Endothelial cell of umbilical vein (primary cell): Measurements from ENCODE around the gene IVD. TPM values are rescaled to one million over a fixed set of nuclear protein-coding genes. Genes with fewer than 3 reads are reported as not detected.

Experiments
- BruUV-seq: library from RNA; stranded (reverse); fragments of 400-500 nt; replicated peaks from 2 replicates; lab custom pipeline; 2021; lab: Mats Ljungman, UMichigan
- CTCF ChIA-PET: fragments of 300-600, 350-600 bp; sonication (Branson Sonifier 250); formaldehyde crosslinking; loops from one replicate; lab custom pipeline; 2021; ENCODE audit warnings: antibody characterized with exemption, inconsistent platforms; lab: Charles Lee
- POLR2A ChIA-PET: fragments of 300-600, 350-600 bp; sonication (Branson Sonifier 250); formaldehyde crosslinking; loops from one replicate; lab custom pipeline; 2021; ENCODE audit warnings: antibody characterized with exemption, inconsistent platforms; lab: Charles Lee
- DNase-seq: peaks from one replicate; pipeline ENCODE4 v3.0.0-alpha.2; 2011; ENCODE audit warnings: low read depth, low spot score
- FAIRE-seq: peaks from 2 replicates; lab custom pipeline; 2011; peaks lifted over from hg19 to GRCh38; lab: Jason Lieb, UNC
- H2AFZ ChIP-seq: 2 replicates; pipeline ENCODE4 v1.6.0; 2012; ENCODE audit warnings: low read depth, low read length, control low read depth, inconsistent platforms
- H3K27ac ChIP-seq: 2 replicates; pipeline ENCODE4 v1.5.1; 2011; ENCODE audit warnings: low read depth, mild to moderate bottlenecking, control low read depth, low read length, moderate library complexity; ENCODE audit not compliant: insufficient read depth
- H3K27me3 ChIP-seq, 2 experiments: 2 replicates each; pipeline versions ENCODE4 v1.6.0 to v1.6.1; 2011; ENCODE audit warnings: low read length in 2 of 2, mixed read lengths in 1 of 2; ENCODE audit not compliant: control insufficient read depth in 2 of 2, insufficient read depth in 2 of 2
- H3K36me3 ChIP-seq, 2 experiments: 2 replicates in 1 of 2; 3 replicates in 1 of 2; pipeline ENCODE4 v1.5.1; 2011; ENCODE audit warnings: low read length in 2 of 2, mild to moderate bottlenecking in 1 of 2, moderate library complexity in 1 of 2; ENCODE audit not compliant: control insufficient read depth in 2 of 2, insufficient read depth in 2 of 2; ENCODE audit errors: extremely low read depth in 1 of 2
- H3K4me1 ChIP-seq: 3 replicates; pipeline ENCODE4 v1.5.1; 2011; ENCODE audit warnings: mild to moderate bottlenecking, low read length; ENCODE audit not compliant: control insufficient read depth, insufficient read depth; ENCODE audit errors: extremely low read depth
- H3K4me2 ChIP-seq: 2 replicates; pipeline ENCODE4 v1.6.1; 2011; ENCODE audit warnings: low read length, control low read depth, mixed read lengths; ENCODE audit not compliant: insufficient read depth
- H3K4me3 ChIP-seq, 3 experiments: fragments of 200-600 bp in 1 of 3; sonication (generic), shearing (Covaris generic) in 1 of 3; replicated peaks in 1 of 3; 2 replicates each; pipeline ENCODE4 v1.5.1; 2011 to 2016; ENCODE audit warnings: control low read depth in 3 of 3, low read length in 3 of 3, mild to moderate bottlenecking in 2 of 3, inconsistent platforms in 1 of 3, low read depth in 1 of 3, moderate library complexity in 1 of 3; ENCODE audit not compliant: insufficient read depth in 1 of 3
- H3K79me2 ChIP-seq: 2 replicates; pipeline ENCODE4 v1.6.0; 2012; ENCODE audit warnings: low read length, inconsistent platforms; ENCODE audit not compliant: control insufficient read depth, insufficient read depth
- H3K9ac ChIP-seq: replicated peaks from 2 replicates; pipeline ENCODE3; 2011; ENCODE audit warnings: low read length, control low read depth; ENCODE audit not compliant: insufficient read depth; ENCODE audit errors: extremely low read depth
- H3K9me1 ChIP-seq: replicated peaks from 3 replicates; pipeline ENCODE4 v1.6.0; 2011; ENCODE audit warnings: mild to moderate bottlenecking, low read length; ENCODE audit not compliant: control insufficient read depth, insufficient read depth; ENCODE audit errors: extremely low read depth
- H3K9me3 ChIP-seq: replicated peaks from 2 replicates; pipeline ENCODE4 v1.5.1; 2012; ENCODE audit warnings: low read length, inconsistent platforms; ENCODE audit not compliant: control insufficient read depth, insufficient read depth
- H4K20me1 ChIP-seq: replicated peaks from 2 replicates; pipeline ENCODE3; 2011; ENCODE audit warnings: mild to moderate bottlenecking, low read length; ENCODE audit not compliant: control insufficient read depth, insufficient read depth; ENCODE audit errors: extremely low read depth
- CTCF ChIP-seq, 2 donors: IDR thresholded peaks; 1 replicate in 1 of 2; 2 replicates in 1 of 2; pipeline ENCODE4 v1.5.1; 2011; ENCODE audit warnings: low read length in 2 of 2, mild to moderate bottlenecking in 2 of 2, moderate library complexity in 2 of 2, control low read depth in 1 of 2, inconsistent platforms in 1 of 2, low read depth in 1 of 2; ENCODE audit not compliant: insufficient read depth in 1 of 2; ENCODE audit errors: extremely low read depth in 1 of 2
- EZH2 ChIP-seq: IDR thresholded peaks from 2 replicates; pipeline ENCODE4 v1.6.1; 2012; ENCODE audit warnings: borderline replicate concordance, low read depth, mild to moderate bottlenecking, moderate library complexity, low read length, inconsistent platforms; ENCODE audit not compliant: severe bottlenecking
- FOS ChIP-seq: IDR thresholded peaks from 2 replicates; pipeline ENCODE4 v1.6.1; 2011; ENCODE audit warnings: mild to moderate bottlenecking, low read length, moderate library complexity, borderline replicate concordance; ENCODE audit not compliant: insufficient read depth
- GATA2 ChIP-seq: IDR thresholded peaks from 2 replicates; pipeline ENCODE4 v1.7.0; 2011; ENCODE audit warnings: low read depth, mild to moderate bottlenecking, moderate library complexity, mixed read lengths, low read length; ENCODE audit not compliant: insufficient read length, insufficient read depth
- JUN ChIP-seq: IDR thresholded peaks from 2 replicates; pipeline ENCODE4 v1.6.1; 2011; ENCODE audit warnings: borderline replicate concordance, low read depth; ENCODE audit not compliant: insufficient read length, insufficient read depth
- MAX ChIP-seq: IDR thresholded peaks from 2 replicates; pipeline ENCODE4 v1.6.1; 2011; ENCODE audit not compliant: insufficient read depth, insufficient read length
- MYC ChIP-seq: IDR thresholded peaks from one replicate; pipeline ENCODE4 v1.6.1; 2011; ENCODE audit warnings: mild to moderate bottlenecking, low read depth, low read length
- POLR2A ChIP-seq: IDR thresholded peaks from 2 replicates; pipeline ENCODE4 v1.6.1; 2012; ENCODE audit warnings: low read depth, mild to moderate bottlenecking, control low read depth, low read length
- POLR2AphosphoS5 ChIP-seq: IDR thresholded peaks from 2 replicates; pipeline ENCODE4 v1.6.1; 2012; ENCODE audit warnings: low read depth, mild to moderate bottlenecking, control low read depth, low read length, moderate library complexity; ENCODE audit not compliant: insufficient read depth
- dilution Hi-C: fragments of 300-500 bp; cut with MboI; formaldehyde crosslinking; loops from one replicate; pipeline ENCODE4 v1.15.0; 2019; ENCODE audit warnings: low sequenced_read_pairs; ENCODE audit not compliant: extremely low pct_ligation_motif_present
- intact Hi-C: fragments of 100-400 bp; cut with micrococcal nuclease; formaldehyde crosslinking; loops from one replicate; pipeline ENCODE4 v1.10.0; 2022
- polyA plus RNA-seq, 4 experiments: library from polyadenylated mRNA; depleted of rRNA in 3 of 4; stranded (reverse) in 3 of 4; unstranded in 1 of 4; fragments of >200 nt; gene quantifications; 2 replicates each; pipeline versions ENCODE4 v1.2.1 to v1.2.3, GENCODE V29; 2011 to 2012; ENCODE audit warnings: missing spikeins in 1 of 4
- total RNA-seq: library from RNA; stranded (reverse); gene quantifications from 2 replicates; pipeline ENCODE4 v1.2.3, GENCODE V29; 2021

The IVD gene
- total and polyA plus RNA-seq, 2 donors (not counting 3 experiments of a cell fraction or from before 2014, with no cell fraction given) = 34.1 to 62.5 TPM

- H3K36me3 ChIP-seq = peaks cover 0 to 18% of the 10 kb centered on the region in 2 experiments
- peaks cover 7% of the 10 kb centered on the region for H3K79me2 ChIP-seq
- no peak overlapping the region for H2AFZ ChIP-seq
- peaks cover 3% of the 10 kb centered on the region for H4K20me1 ChIP-seq
- intact Hi-C loops = no loop called here
- CTCF ChIA-PET = interaction anchor here (0.9 kb wide), 1 partner anchor 11 kb away, joined by 4 read pairs; no protein-coding TSS in a partner anchor
- no peak overlapping the region for H3K4me3 ChIP-seq
- POLR2A ChIA-PET = no interaction called here
- no peaks in the 10 kb centered on the region for H3K27me3 ChIP-seq
- no peak for DNase-seq
- H3K9ac ChIP-seq = no peak overlapping the region
- no peaks in the 10 kb centered on the region for H3K9me1 ChIP-seq
- TF ChIP-seq JUN = no peak
- no peak for TF ChIP-seq POLR2A
- TF ChIP-seq CTCF (IDR thresholded peaks at IDR 0.05; ENCODE audit: extremely low read depth in 1 of 2, insufficient read depth in 1 of 2, low read depth in 1 of 2, low read length in 2 of 2) = no peak
- TF ChIP-seq EZH2 = no peak
- no peak for TF ChIP-seq POLR2AphosphoS5
- TF ChIP-seq MAX = no peak
- TF ChIP-seq GATA2 = no peak
- TF ChIP-seq FOS = no peak
- no peak for TF ChIP-seq MYC
- H3K4me1 ChIP-seq = no peaks in the 10 kb centered on the region
- no peak for FAIRE-seq
- no peaks in the 10 kb centered on the region for H3K9me3 ChIP-seq
- TSS peak; percentile 65 for BruUV-seq
- no peak overlapping the region for H3K4me2 ChIP-seq
- no peak overlapping the region for H3K27ac ChIP-seq
- dilution Hi-C loops = no loop called here
Measured at GRCh38 chr15:40458495-40459371, 53.1 kb downstream of the IVD start.
